Epithelial cell of esophagus (primary cell): ENCODE measurements around the gene FAM149A.
A peak's percentile ranks its signal among the peaks of the same experiment; 100 is the strongest.

Experiments used
- DNase-seq: peaks from one replicate; pipeline ENCODE4 v3.0.0; 2010; ENCODE audit warnings: low read depth
- H3K4me3 ChIP-seq: 2 replicates; pipeline ENCODE4 v1.5.1; 2011; ENCODE audit warnings: mild to moderate bottlenecking, low read length, control low read depth
- CTCF ChIP-seq: IDR thresholded peaks from 2 replicates; pipeline ENCODE4 v1.5.1; 2011; ENCODE audit warnings: low read depth, mild to moderate bottlenecking, low read length, control low read depth, inconsistent platforms; ENCODE audit not compliant: insufficient read depth; ENCODE audit errors: missing control alignments

FAM149A gene

GRCh38 chr4:186128842-186129241, 24.3 kb downstream of the FAM149A start:
- no peak overlapping the region for H3K4me3 ChIP-seq
- no peak for TF ChIP-seq CTCF
- no peak for DNase-seq

- no peak for TF ChIP-seq CTCF
- no peak overlapping the region for H3K4me3 ChIP-seq
- no peak for DNase-seq
Observed at GRCh38 chr4:186131935-186132334, 27.4 kb downstream of the FAM149A start.

GRCh38 chr4:186132577-186133242, 28.2 kb downstream of the FAM149A start:
- TF ChIP-seq CTCF, result no peak
- H3K4me3 ChIP-seq, result no peak overlapping the region
- peak; percentile 50 for DNase-seq

- H3K4me3 ChIP-seq, result no peak overlapping the region
- no peak for TF ChIP-seq CTCF
- DNase-seq, result no peak
Observed at GRCh38 chr4:186134257-186134656, 29.8 kb downstream of the FAM149A start.

GRCh38 chr4:186134861-186135260, 30.4 kb downstream of the FAM149A start:
- H3K4me3 ChIP-seq, result no peak overlapping the region
- TF ChIP-seq CTCF, result no peak
- no peak for DNase-seq

- no peak overlapping the region for H3K4me3 ChIP-seq
- DNase-seq, result peak; percentile 28
- peak; percentile 65 for TF ChIP-seq CTCF
Observed at GRCh38 chr4:186137196-186137794, 32.8 kb downstream of the FAM149A start.
